Thymus (tissue), 11 donors: ENCODE measurements around the gene SLC30A10. TPM values are rescaled to one million over a fixed set of nuclear protein-coding genes. Genes with fewer than 3 reads are reported as not detected.
A peak's percentile ranks its signal among the peaks of the same experiment; 100 is the strongest.
"Not testable (repeated sequence)": the region's sequence is repeated elsewhere in the genome, so short reads cannot be mapped to it uniquely, and the experiment has no call there.

Source experiments
- DNase-seq, 9 donors: peaks; one replicate each; pipeline ENCODE4 v3.0.0-alpha.2; 2013; ENCODE audit warnings: low spot score in 9 of 9, low read depth in 6 of 9, missing footprints in 1 of 9
- H3K27ac ChIP-seq, 2 donors: one replicate each; pipeline ENCODE4 v1.5.1; 2013; ENCODE audit warnings: control low read depth in 1 of 2, low read depth in 1 of 2, low read length in 1 of 2, mild to moderate bottlenecking in 1 of 2, moderate library complexity in 1 of 2
- H3K27me3 ChIP-seq, 2 donors: one replicate each; pipeline ENCODE4 v1.5.1; 2013; ENCODE audit warnings: low read length in 1 of 2; ENCODE audit not compliant: control insufficient read depth in 2 of 2, insufficient read depth in 1 of 2
- H3K36me3 ChIP-seq, 2 donors: one replicate each; pipeline ENCODE4 v1.5.1; 2013; ENCODE audit warnings: low read length in 1 of 2, mild to moderate bottlenecking in 1 of 2, moderate library complexity in 1 of 2; ENCODE audit not compliant: control insufficient read depth in 2 of 2, insufficient read depth in 2 of 2
- H3K4me1 ChIP-seq, 2 donors: one replicate each; pipeline ENCODE4 v1.5.1; 2013; ENCODE audit warnings: low read length in 2 of 2; ENCODE audit not compliant: control insufficient read depth in 2 of 2, insufficient read depth in 2 of 2
- H3K4me3 ChIP-seq, 2 donors: one replicate each; pipeline ENCODE4 v1.5.1; 2013; ENCODE audit warnings: low read length in 2 of 2, control low read depth in 1 of 2, mild to moderate bottlenecking in 1 of 2
- H3K9me3 ChIP-seq, 2 donors: one replicate each; pipeline ENCODE4 v1.5.1; 2013; ENCODE audit warnings: low read length in 1 of 2, mild to moderate bottlenecking in 1 of 2; ENCODE audit not compliant: control insufficient read depth in 2 of 2, insufficient read depth in 1 of 2
- WGBS: extraction: QIAGEN DNeasy Blood & Tissue Kit; methylation state at CpG from one replicate; pipeline ENCODE4 v1.1.7; 2013; 5-methylcytosine and 5-hydroxymethylcytosine counted together
- polyA plus RNA-seq: library from polyadenylated mRNA; stranded (reverse); fragments of 200-250 nt; gene quantifications from one replicate; pipeline ENCODE4 v1.2.3, GENCODE V29; 2013
- total RNA-seq: library from RNA; stranded (reverse); fragments of 120-200 nt; gene quantifications from one replicate; pipeline ENCODE4 v1.2.4, GENCODE V29; 2013
- donor health status: healthy.

The SLC30A10 gene
- total and polyA plus RNA-seq, 2 donors = 0.07 to 0.09 TPM

GRCh38 chr1:219938706-219939105, 10.3 kb upstream of the SLC30A10 start:
- no peaks in the 10 kb centered on the region for H3K27me3 ChIP-seq
- H3K4me1 ChIP-seq = no peaks in the 10 kb centered on the region
- no peak overlapping the region for H3K4me3 ChIP-seq
- no peaks in the 10 kb centered on the region for H3K36me3 ChIP-seq
- WGBS = 81% methylated on average over 2 of the region's 2 CpGs
- no peak for DNase-seq
- no peaks in the 10 kb centered on the region for H3K9me3 ChIP-seq
- no peak overlapping the region for H3K27ac ChIP-seq

- not testable (repeated sequence) for H3K36me3 ChIP-seq, H3K27ac ChIP-seq, H3K4me1 ChIP-seq, H3K4me3 ChIP-seq, DNase-seq, H3K9me3 ChIP-seq
- 95% methylated on average over 11 of the region's 11 CpGs for WGBS
- H3K27me3 ChIP-seq = peaks cover 4 to 18% of the 10 kb centered on the region in 2 donors
Observed at GRCh38 chr1:219933763-219934162, 5.4 kb upstream of the SLC30A10 start.

GRCh38 chr1:219931033-219931432, 2.7 kb upstream of the SLC30A10 start:
- no peak for DNase-seq

GRCh38 chr1:219928791-219929118, 398 bp upstream of the SLC30A10 start:
- Histone ChIP-seq H3K4me1 (peaks cover 0 to 3% of the 10 kb centered on the region in 2 donors), H3K9me3 (no peaks in the 10 kb centered on the region), H3K27ac (no peak overlapping the region), H3K4me3 (no peak overlapping the region), H3K27me3 (peaks cover 13 to 46% of the 10 kb centered on the region in 2 donors), H3K36me3 (no peaks in the 10 kb centered on the region)
- 58% methylated on average over 13 of the region's 13 CpGs for WGBS
- no peak for DNase-seq

More at GRCh38 chr1:219931033-219931432, 2.7 kb upstream of the SLC30A10 start:
- Histone ChIP-seq H3K4me3 (no peak overlapping the region), H3K4me1 (peaks cover 0 to 3% of the 10 kb centered on the region in 2 donors), H3K27ac (no peak overlapping the region), H3K27me3 (peaks cover 13 to 45% of the 10 kb centered on the region in 2 donors), H3K9me3 (no peaks in the 10 kb centered on the region), H3K36me3 (no peaks in the 10 kb centered on the region)

- H3K4me3 ChIP-seq = peak overlapping the region in 1 of 2 donors; percentile 14
- H3K27me3 ChIP-seq = peaks cover 13 to 46% of the 10 kb centered on the region in 2 donors
- H3K36me3 ChIP-seq = no peaks in the 10 kb centered on the region
- no peak for DNase-seq
- no peak overlapping the region for H3K27ac ChIP-seq
- peaks cover 0 to 3% of the 10 kb centered on the region in 2 donors for H3K4me1 ChIP-seq
- H3K9me3 ChIP-seq = no peaks in the 10 kb centered on the region
- 15% methylated on average over 31 of the region's 31 CpGs for WGBS
Observed at GRCh38 chr1:219927298-219927955, 930 bp downstream of the SLC30A10 start.

- Histone ChIP-seq H3K9me3 (no peaks in the 10 kb centered on the region), H3K27ac (no peak overlapping the region), H3K36me3 (no peaks in the 10 kb centered on the region), H3K4me1 (peaks cover 0 to 3% of the 10 kb centered on the region in 2 donors), H3K4me3 (no peak overlapping the region), H3K27me3 (peaks cover 13 to 46% of the 10 kb centered on the region in 2 donors)
- no peak for DNase-seq
- WGBS = 95% methylated on average over 6 of the region's 6 CpGs
Observed at GRCh38 chr1:219926363-219926998, 1.9 kb downstream of the SLC30A10 start.

GRCh38 chr1:219924342-219924741, 4.0 kb downstream of the SLC30A10 start:
- Histone ChIP-seq H3K9me3 (no peaks in the 10 kb centered on the region), H3K27ac (no peak overlapping the region), H3K4me3 (no peak overlapping the region), H3K4me1 (peaks cover 0 to 3% of the 10 kb centered on the region in 2 donors), H3K36me3 (no peaks in the 10 kb centered on the region), H3K27me3 (peaks cover 13 to 34% of the 10 kb centered on the region in 2 donors)
- 83% methylated on average over 4 of the region's 4 CpGs for WGBS
- no peak for DNase-seq

GRCh38 chr1:219917851-219918466, 10.4 kb downstream of the SLC30A10 start:
- H3K36me3 ChIP-seq = no peaks in the 10 kb centered on the region
- WGBS = 92% methylated on average over 10 of the region's 10 CpGs
- H3K4me1 ChIP-seq = no peaks in the 10 kb centered on the region
- H3K9me3 ChIP-seq = no peaks in the 10 kb centered on the region
- DNase-seq = no peak
- no peak overlapping the region for H3K4me3 ChIP-seq
- no peak overlapping the region for H3K27ac ChIP-seq
- H3K27me3 ChIP-seq = no peaks in the 10 kb centered on the region

GRCh38 chr1:219917281-219917680, 11.1 kb downstream of the SLC30A10 start:
- H3K27ac ChIP-seq = no peak overlapping the region
- no peaks in the 10 kb centered on the region for H3K4me1 ChIP-seq
- no peak overlapping the region for H3K4me3 ChIP-seq
- H3K27me3 ChIP-seq = no peaks in the 10 kb centered on the region
- H3K36me3 ChIP-seq = no peaks in the 10 kb centered on the region
- H3K9me3 ChIP-seq = no peaks in the 10 kb centered on the region
- no peak for DNase-seq
- WGBS = 90% methylated on average over 1 of the region's 1 CpG
